ENCODE measurements around the gene DNHD1.

DNHD1 gene

DNA sequence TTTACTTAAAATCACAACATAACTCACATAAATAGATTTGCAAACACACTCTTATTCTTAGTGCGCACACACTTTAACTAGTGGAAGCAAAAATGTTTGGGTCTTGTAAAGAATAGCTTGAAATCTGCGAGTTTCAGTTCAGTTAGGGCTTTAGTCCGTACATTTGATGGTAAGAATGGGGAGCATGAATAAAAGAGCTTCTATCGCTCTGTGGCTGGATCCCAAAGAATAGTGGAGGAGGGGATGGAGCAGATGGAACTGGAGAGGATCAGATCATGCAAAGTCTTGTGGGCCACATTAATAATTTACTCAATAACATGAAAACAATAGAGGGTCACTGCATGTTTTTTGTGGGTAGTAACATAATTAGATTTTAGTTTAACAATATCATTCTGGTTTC lies 44.3 kb downstream of the DNHD1 start:
- TF ChIP-seq, protein P1, sequence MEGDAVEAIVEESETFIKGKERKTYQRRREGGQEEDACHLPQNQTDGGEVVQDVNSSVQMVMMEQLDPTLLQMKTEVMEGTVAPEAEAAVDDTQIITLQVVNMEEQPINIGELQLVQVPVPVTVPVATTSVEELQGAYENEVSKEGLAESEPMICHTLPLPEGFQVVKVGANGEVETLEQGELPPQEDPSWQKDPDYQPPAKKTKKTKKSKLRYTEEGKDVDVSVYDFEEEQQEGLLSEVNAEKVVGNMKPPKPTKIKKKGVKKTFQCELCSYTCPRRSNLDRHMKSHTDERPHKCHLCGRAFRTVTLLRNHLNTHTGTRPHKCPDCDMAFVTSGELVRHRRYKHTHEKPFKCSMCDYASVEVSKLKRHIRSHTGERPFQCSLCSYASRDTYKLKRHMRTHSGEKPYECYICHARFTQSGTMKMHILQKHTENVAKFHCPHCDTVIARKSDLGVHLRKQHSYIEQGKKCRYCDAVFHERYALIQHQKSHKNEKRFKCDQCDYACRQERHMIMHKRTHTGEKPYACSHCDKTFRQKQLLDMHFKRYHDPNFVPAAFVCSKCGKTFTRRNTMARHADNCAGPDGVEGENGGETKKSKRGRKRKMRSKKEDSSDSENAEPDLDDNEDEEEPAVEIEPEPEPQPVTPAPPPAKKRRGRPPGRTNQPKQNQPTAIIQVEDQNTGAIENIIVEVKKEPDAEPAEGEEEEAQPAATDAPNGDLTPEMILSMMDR (IDR thresholded peaks at IDR 0.05; ENCODE audit: insufficient read depth, low read depth, low read length, missing control alignments) = no peak
- no peak overlapping the region for H3K4me3 ChIP-seq (ENCODE audit: low read length)
- DNase-seq (ENCODE audit: low read depth) = no peak

DNA sequence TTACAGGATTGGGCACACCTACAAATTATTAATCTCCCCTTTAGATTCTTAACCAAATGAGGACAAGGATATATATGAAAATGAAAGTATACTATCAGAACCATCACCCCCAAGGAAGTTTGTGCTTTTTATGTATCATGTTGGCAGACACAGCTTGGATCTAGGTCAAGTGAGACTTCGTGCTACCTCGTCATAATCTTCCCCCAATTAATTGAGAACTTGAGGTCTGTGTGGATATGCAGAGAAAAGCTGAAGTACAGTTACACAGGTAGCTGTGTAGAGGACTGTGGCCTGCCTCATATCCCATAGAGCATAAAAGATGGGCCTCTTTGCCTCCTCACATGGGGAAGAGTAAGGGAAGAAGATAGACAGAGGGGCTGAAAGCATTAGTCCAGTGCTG lies 45.6 kb downstream of the DNHD1 start:
- no peak overlapping the region for H3K4me3 ChIP-seq (ENCODE audit: low read length)
- TF ChIP-seq, protein P1 (IDR thresholded peaks at IDR 0.05; ENCODE audit: insufficient read depth, low read depth, low read length, missing control alignments) = no peak
- DNase-seq (ENCODE audit: low read depth) = no peak

DNA sequence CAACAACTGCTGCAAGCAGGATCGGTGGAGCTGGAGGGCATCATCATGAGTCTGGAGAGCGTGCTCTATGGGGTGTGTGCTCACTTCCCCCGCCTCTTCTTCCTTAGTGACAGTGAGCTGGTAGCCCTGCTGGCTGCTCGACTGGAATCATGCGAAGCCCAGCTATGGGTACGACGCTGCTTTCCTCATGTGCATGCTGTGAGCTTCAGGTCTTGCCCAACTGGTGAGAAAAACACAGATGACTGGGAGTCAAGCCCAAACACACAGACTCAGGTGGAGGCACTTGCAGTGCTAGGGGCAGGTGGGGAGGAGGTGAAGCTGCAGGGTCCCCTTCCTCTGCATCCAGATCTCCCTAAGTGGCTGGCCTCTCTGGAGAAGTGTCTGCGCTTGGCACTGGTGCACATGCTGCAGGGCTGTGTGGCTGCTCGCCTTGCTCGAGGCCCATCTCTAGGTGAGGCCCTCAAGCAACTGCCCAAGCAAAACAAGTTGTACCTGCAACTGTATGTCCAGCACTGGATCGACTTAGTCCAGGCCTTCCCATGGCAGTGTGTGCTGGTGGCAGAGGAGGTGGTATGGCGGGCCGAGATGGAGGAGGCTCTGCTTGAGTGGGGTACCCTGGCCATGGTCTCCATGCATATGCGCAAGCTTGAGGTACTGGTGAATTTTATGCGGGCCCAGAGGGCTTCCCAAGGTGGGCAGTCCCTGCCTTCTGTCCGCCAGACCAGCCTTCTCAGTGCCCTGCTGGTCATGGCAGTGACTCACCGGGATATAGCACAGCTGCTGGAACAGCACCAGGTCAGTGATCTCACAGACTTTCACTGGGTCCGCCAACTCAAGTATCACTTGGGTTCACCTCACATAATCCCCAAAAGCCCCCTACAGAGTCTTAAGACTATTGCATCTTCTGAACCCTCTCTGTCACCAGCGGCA lies 48.1 kb downstream of the DNHD1 start:
- TF ChIP-seq, protein P1 (IDR thresholded peaks at IDR 0.05; ENCODE audit: insufficient read depth, low read depth, low read length, missing control alignments) = no peak

DNA sequence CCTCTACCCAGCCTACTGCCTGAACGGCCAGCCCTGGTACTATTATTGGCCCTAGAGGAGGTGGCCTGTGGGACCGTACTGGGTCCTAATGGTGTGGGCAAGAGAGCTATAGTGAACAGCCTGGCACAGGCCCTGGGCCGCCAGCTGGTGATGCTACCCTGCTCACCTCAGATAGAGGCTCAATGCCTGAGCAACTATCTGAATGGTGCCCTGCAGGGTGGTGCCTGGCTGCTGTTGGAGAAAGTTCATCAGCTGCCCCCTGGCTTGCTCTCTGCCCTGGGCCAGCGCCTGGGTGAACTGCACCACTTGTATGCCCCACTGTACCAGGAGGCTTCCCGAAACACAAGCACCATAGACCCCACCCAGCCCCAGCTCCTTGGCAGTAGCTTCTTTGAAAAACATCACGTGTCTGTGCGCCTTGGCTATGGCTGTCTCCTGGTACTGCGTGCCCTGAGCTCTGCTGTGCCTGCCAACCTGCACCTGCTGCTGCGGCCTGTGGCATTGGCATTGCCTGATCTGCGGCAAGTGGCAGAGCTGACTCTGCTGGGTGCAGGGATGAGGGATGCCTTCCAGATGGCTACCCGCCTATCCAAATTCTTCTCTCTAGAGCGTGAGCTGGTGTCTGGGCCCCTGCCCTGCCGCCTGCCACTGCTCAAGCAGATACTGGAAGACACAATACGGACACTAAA lies 49.0 kb downstream of the DNHD1 start:
- DNase-seq (ENCODE audit: low read depth) = no peak
- TF ChIP-seq, protein P1 (IDR thresholded peaks at IDR 0.05; ENCODE audit: insufficient read depth, low read depth, low read length, missing control alignments) = no peak
- H3K4me3 ChIP-seq (ENCODE audit: low read length) = no peak overlapping the region

More for the DNA sequence above, 48.1 kb downstream of the DNHD1 start:
- no peak overlapping the region for H3K4me3 ChIP-seq (ENCODE audit: low read length)
- no peak for DNase-seq (ENCODE audit: low read depth)

DNA sequence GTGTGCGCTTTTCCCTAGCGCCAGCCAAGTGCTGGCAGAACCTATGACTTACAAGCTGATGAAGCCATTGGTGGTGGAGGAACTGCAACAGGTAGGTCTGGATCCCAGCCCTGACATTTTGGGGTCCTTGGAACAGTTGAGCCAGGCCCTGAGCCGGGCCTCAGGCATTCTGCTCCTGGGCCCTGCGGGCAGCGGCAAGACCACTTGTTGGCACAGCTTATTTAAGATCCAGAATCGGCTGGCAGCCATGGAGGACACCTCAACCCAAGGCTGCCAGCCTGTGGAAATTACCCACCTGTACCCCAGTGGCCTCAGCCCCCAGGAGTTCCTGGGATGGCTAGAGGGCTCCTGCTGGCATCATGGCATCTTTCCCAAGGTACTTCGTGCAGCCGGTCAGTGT lies 49.7 kb downstream of the DNHD1 start:
- DNase-seq (ENCODE audit: low read depth) = no peak
- H3K4me3 ChIP-seq (ENCODE audit: low read length) = no peak overlapping the region
- TF ChIP-seq, protein P1 (IDR thresholded peaks at IDR 0.05; ENCODE audit: insufficient read depth, low read depth, low read length, missing control alignments) = no peak

DNA sequence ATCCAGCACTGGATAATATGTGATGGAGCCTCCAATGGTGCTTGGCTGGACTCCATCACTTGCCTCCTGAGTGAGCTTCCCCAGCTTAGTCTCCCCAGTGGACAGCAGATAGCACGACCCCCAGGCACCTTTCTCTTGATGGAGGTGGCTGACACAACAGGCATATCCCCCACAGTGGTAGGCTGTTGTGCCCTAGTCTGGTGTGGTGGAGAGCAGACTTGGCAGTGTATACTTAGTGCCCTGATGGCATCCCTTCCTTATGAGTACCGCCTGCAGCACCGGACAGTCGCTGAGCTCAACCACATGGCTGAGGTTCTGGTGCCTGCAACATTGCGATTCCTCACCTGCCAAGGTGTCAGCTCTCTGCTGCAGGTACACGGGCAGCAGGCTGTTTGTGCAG lies 50.1 kb downstream of the DNHD1 start:
- DNase-seq (ENCODE audit: low read depth) = no peak
- TF ChIP-seq, protein P1 (IDR thresholded peaks at IDR 0.05; ENCODE audit: insufficient read depth, low read depth, low read length, missing control alignments) = no peak

More for the DNA sequence above, 50.1 kb downstream of the DNHD1 start:
- H3K4me3 ChIP-seq (ENCODE audit: low read length) = no peak overlapping the region

Measured in epithelial cell of esophagus (primary cell).